Right lung (tissue), 5 donors: Measurements from ENCODE around the gene EGFR. TPM values are rescaled to one million over a fixed set of nuclear protein-coding genes. Genes with fewer than 3 reads are reported as not detected.

Experiments used
- DNase-seq, 2 donors: peaks; one replicate each; pipeline ENCODE4 v3.0.0-alpha.2; 2013
- polyA plus RNA-seq, 5 donors: library from polyadenylated mRNA; unstranded; fragments of 120-200 nt; gene quantifications; one replicate each; pipeline versions ENCODE4 v1.2.1 to v1.2.3, GENCODE V29; 2013; ENCODE audit warnings: inconsistent platforms in 1 of 5, low replicate concordance in 1 of 5; ENCODE audit not compliant: insufficient read length in 5 of 5, insufficient read depth in 1 of 5

EGFR gene
- polyA plus RNA-seq, 5 donors: 37.0 to 55.7 (median 46.3) TPM

DNA sequence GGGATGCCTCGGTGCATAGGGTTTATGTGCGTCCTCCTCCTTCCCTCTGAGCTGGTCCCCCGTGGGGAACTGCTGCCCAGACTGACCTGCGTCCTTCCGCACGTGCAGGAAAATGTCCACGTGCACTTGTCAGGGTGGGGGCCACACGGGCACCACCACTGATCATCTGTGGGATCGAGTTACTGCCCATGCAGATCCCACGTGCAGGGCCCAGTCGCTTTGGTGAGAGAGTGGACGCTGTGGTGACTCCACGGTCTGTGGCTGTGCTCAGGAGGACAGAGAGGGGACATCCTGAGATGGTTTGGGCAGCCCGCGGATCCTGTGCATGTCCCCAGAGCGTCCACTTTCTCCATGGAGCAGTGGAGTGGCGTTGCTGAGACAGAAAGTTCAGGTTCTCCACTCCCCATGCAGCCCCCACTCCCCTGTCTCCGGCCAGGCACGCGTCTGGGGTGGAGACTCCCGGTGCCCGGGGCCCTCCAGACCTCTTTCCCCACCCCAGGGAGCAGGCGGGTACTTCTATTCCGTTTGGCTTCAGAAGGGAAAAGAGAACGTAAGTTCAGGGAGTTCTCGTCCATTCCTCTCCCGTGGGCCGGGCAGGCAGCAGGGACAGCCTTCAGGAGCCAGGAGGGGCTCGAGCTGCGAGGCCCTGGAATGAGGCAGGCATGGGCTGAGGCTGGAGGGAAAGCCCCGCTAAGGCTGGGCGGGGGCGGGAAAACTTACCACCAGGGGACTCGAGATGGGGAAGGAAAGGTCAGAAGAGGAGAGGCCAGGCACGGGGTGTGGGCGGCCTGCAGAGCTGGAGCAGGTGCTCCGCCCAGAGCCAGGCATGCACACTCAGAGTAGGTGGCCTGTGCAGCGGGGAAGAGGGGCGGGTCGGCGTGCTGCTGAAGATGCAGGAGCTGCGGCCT lies 59.9 kb downstream of the EGFR start:
- no peak for DNase-seq

DNA sequence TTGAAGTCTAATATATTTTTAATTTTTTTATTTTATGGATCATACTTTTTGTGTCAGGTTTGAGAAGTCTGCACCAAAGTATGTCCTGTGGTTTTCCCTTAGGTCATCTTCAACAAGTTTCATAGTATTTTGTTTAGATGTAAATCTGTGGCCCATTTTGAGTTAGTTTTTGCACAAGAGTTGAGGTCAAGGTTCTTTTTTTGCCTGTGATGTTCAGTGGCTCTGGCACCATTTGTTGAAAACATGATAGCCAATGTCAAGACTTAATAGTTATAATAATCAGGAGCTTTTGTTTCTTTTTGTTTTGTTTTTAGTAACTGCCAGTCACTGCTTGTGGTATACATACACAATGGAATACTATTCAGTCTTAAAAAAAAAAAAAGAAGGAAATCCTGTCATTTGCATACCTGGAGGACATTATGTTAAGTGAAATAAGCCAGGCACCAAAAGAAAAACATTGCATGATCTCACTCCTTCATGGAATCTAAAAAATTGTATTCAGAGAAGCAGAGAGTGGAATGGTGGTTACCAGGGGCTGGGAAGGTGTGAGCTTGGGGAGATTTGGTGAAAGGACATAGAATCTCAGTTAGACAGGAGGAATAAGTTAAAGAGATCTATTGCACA lies 61.3 kb downstream of the EGFR start:
- DNase-seq: no peak

DNA sequence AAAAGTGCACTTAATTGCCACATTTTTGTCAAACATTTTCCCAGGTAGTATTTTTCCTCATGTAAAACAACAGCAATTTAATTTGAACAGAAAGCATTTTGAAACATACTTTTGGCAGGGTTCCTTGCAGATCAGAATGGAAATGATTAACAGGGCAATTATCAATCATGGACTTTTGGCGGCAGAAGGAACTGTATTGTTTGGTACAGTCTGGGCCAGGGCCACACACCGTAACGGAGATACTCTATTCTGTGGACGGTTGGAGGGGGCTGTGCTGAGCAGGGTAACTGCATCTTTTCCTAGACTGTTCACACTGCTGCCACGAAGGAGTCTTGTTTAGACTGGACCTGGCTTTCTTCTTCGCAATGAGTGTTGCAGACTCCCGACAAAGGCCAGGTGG lies 62.3 kb downstream of the EGFR start:
- no peak for DNase-seq

DNA sequence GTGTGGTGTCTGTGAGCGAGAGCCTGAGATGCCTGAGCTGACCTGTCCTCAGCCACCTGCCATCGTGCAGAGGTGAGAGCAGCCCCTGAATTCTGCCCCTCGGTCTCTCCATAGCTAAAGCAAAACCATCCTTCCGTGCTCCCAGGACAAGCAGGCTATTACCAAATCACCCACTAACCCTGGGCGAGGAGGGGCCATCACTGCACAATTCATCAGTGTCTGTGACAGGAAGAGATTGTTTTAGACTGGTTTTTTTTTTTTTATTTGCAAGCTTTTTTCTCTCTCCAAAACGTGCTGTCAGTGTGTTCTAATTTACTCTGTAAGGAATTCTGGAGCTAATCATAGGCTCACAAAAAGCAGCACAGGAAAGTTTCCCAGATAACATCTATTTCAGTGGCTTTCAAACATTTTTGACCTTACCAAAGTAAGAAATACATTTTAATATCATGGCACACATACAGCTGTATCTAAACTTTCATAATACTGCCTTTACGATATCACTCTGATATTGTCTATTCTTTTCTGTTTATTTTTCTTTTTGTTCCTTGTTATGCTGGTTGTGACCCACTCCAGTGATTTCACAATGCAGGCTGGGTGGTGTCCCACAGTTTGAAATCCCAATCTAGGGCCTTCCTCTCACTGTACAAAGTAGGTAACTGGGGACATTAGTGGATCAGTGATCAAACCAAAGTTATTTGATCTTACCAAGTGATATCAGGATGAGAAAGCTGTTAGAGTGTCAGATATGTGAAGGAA lies 62.8 kb downstream of the EGFR start:
- no peak for DNase-seq

DNA sequence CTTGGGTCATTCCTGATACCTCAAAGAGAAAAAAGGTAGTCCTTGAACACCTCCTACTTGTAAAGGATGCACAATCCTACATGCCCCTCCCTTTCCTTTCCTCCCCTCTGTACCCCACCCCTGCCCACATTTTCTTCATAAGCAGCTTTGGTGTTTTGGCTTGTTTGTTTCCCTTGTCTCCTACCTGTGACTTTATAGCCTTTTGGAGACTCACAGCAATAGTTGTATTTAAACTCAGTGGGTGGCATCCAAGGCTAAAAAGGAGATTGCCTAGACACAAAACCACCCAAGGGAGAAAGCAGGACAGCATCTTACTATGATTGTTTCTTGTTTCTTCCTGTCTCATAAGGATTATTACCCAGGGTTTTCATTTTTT lies 63.4 kb downstream of the EGFR start:
- DNase-seq: no peak

DNA sequence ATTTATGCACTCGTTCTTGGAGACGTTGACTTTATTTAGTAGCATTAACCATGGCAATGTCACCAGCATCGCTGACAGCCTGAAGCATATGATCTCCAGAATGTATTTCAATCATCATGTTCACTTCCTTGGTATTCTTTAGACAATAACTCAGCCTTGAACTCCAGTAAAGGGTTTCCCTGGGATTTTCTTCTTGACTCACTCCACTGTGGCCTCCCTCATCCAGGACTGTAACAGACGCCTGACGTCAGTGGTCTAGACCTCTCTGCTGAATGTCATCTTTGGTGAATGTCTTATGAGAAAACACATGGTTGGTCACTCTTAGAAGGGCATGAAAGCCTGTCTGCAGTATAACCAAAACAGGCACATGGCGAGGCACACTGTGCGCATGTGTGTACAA lies 64.4 kb downstream of the EGFR start:
- DNase-seq: no peak

DNA sequence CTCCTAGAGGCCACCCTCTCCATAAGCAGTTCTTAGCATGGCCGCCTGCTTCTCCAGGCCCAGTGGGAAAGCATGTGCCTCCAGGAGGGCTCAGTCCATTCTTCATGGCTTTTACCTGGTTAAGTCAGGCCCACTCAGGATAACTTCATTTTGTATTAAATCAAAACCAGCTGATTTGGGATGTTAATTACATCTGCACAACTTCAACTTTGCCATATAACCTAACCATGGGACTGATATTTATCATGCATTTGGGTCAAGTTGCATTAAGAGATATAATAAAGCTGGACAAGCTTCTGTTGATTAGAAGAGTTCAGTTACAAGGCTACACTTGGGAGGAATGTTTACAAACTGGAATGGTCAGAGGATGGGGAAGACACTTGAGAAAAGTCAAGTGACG lies 65.5 kb downstream of the EGFR start:
- no peak for DNase-seq

DNA sequence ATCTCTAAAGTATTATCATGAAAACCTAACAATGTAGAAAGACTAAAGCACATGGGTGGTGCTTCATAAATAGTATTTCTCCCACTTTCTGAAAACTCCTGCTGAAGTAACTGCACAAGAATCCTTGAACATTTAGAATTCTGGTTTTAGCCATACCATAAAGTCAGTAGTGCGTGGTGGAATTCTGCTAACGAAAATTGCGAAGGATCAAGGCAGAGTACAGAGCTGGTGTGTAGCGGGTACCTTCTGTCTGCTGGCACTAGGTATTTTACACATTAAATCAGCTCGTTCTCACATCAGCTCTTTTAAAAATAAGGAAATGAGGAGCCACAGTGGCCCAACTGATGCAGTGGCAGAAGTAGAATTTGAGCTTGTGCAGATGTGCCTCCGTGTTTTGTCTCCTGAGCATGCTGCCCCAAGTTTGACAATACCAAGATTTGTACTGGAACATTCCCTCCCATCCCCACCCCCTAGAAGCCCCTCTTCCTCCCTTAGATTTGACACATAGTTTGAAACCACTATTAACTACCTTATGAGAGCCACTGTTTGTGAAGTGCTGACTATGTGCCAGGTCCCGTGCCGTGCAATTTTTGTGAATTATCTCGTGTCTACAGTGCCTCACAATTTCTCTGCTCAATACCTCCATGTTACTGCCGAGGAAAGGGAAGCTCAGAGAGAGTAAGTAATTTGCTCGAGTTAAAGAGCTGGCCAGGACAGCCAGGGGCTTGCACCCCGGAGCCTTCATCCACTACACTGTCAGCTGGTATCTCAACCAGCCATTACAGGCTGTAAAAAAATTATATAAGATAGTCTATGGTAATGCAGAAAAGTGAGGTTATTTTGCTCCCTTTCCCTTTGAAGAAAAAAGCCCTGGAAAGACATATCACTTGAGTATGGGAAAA lies 66.9 kb downstream of the EGFR start:
- DNase-seq: no peak

DNA sequence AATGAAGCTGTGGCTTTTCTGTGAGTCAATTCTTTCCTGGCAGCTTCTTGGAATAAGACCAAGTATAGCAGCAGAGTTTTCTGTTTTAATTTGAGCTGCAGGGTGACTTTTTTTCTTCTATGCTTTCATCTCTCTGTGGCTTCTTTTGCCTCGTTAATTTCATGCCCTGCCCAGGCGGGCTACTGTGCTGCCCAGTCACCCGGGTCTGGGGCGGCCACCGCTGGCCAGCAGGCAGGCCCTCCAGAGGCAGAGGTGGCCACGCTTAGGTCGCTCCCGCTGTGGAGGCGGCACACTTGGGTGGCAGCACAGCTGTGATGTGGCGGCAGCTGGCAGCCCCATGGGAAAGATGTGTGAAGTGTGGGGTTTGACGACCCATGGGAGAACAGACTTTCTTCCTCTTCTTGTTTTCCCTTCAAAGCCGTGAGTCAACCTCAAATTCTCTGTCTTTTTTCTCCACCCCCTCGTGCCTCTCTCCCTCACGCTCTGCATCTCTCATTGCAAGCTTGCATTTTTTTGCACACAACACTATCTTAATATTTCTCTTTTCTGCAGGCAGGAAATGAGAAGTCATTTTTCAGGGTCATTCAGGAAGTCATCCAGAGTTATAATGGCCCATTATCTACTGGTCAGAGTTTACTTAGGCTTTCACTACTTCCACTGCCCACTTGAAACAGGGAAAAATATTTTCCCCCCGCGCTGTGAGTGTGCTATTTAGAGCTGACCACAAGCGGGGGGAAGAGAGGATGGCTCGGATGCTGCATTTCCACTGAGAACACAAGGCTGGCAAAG lies 67.8 kb downstream of the EGFR start:
- peak; percentile 72 to 77 for DNase-seq

DNA sequence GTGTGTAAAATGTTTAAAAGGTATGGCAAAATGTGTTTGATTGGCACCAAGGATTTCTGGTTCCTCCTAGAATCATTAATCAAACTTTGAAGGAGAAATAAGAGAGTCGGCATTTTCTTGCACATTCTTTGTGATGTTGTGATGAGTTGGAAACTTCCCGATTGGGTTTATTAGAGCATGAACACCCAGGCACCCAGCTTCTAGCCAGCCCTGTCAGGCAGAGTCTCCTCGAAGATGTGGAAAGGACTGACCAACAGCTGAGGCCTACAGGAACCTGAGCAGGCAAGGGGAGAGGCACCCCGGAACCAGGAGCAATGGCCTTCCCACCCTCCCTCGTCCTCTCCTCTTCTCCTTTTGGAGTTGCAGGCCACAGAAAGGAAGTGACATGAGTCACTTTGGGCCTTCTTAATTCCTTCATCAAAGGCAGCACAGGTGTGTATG lies 68.7 kb downstream of the EGFR start:
- DNase-seq: no peak

DNA sequence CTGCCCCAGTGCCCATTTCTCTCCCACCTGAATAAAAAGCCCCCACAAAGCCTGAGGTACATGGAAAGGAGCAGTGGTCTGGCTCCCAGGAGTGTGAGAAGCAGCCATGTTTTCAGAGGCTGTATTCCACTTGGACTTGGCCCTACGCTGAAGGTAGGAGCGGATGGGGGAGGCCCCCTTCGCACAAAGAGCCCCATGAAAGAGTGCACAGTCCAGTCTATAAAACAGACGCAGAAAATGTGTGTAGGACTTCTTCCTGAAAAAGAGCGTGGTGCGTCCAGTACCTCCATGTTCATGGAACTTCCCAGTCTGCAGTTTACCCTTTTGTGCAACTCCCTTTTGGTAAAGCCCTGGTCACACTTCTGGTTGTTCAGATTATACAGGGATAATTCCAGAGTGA lies 69.3 kb downstream of the EGFR start:
- no peak for DNase-seq

DNA sequence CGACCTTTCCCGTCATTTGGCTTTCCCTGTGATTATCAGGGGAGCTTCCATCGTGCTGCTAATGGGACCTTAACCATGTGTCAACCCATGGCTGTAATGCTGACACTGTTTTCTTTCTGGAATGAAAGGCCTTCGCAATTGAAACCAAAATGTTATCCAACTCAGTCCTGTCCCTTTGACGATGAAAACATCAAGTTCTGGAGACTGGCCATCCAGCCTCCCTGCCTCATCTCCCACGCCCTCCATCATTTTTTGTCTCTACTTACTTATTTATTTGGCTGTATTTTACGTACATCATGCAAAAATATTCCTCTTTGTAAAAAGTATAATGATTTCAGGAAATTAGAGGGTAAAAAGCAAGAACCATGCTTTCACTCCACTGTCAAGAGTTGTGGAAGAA lies 69.8 kb downstream of the EGFR start:
- no peak for DNase-seq

DNA sequence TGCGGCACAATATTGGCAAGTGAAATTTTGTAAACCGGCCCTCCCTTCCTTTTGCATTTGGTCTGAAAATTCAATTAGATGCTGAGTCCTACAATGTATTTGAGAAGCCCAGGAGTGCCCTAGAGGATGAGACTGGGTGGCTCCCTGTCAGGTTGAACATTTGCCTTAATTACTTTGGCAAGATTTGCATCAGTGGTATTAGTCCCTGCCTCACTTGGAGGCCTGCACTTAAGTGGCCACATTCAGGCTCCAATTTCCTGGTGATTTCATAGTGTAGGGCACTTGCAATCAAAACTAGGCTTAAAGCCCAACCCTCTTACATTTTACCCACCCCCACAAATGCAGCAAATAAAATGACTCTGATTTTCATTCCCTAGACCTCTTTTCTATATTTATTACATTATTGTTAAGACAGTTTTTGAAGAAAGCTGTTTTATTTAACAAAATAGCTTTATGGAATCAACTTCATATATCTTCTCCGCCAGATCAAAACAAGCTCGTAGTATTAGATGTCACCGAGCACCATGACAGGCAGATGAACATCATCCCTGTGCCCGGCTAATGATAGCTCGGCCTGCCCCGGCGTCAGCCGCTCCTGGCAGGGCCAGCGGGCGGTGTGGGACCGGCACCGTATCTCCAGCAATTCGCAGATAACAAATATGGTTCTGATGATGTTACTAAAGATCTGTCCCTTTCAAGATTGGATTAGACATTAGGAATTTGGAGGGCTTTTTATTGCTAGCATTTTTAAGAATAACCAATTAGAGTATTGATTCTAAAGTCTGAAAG lies 73.6 kb downstream of the EGFR start:
- DNase-seq: no peak

DNA sequence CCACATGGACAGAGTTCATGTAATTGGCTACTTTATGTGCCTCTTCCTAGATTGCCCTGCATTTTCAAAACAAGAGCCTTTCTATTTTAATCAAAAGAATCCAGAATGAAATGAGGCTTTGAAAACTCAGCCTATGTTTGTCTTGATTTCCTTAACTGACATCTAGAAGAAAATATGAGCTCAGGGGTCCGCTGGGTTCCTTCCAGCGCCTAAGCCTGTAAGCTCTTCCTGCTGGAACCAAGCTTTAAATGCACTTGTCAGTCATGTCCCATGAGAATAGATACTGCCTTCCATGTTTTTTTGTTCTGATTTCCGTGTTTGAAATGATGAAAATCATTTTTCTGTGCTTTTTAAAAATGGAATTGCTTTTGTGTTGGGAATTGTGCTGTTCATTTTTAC lies 74.2 kb downstream of the EGFR start:
- DNase-seq: no peak

DNA sequence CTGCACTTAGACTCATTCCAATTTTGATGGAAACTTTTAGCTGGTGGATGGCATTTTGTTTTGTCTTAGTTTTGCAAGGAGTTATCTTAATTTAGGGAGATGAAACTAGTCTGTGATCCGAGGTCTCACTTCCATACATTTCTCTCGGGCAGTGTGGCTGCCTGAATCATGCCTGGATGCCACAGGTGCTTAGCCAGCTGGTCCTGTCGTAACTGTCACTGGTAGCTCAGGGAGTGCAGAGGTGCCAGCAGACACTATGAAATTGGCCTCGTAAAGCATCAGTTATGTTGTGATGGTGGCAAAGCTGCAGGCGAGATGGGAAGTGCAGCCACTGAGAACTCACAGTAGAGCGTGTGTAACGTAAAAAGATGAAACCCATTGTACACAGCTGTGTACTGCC lies 74.9 kb downstream of the EGFR start:
- DNase-seq: no peak

DNA sequence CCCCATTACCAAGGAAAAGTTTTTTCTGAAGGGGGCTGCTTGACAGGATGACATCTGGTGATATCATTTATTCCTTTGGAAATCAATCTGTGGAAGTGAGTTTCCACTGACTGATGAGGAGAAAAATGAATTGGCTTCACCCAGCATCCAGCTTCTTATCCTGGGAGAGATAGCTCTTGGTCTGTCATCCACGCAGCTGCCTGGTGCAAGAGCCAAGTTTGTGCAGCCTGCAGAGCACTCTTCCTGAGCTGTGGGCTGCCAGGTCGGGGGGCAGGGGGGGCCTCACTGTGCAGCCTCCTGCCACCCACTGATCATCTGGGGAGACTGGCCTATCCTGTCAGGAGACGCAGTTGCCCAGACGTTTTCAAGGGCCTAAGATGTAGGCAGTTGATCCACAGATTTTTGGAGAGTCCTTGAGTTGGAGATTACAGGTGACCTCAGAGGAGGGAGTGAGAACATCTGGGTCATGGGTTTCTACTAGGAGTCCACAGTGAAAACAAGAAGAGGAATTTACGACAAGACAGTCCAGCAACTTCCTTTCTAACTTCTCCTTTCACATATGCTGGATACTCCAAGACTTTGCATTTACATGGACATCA lies 75.4 kb downstream of the EGFR start:
- no peak for DNase-seq

DNA sequence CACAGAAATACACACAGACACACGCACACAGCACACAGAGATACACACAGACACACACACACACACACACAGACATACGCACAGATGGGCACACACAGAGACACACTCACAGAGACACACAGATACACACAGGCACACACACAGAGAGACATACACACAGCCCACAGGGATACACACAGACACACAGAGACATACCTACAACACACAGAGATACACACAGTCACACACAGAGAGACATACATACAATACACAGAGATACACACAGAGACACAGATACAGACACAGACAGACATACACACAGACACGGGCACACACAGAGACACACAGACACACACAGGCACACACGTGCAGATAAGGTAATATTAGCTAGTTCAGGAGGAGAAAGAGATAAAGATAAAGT lies 76.9 kb downstream of the EGFR start:
- DNase-seq: no peak

DNA sequence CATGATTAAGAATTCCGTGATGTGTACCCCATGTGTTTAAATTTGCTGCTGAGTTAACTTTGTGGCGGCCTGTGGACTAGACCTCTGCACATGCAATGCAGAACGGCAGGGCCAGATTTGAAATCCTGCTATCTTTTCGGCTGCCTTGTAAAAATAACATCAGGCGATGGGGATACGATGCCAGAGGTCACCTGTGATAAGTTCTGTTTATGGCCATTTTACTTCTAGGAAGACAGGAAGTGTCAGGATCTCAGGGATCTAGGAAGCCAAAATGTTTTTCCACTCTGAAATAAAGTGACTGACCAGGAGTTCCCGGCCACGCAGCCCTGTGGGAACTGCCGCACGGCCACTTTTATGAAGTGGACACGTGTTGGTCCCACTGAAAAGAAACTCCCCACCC lies 77.5 kb downstream of the EGFR start:
- no peak for DNase-seq

DNA sequence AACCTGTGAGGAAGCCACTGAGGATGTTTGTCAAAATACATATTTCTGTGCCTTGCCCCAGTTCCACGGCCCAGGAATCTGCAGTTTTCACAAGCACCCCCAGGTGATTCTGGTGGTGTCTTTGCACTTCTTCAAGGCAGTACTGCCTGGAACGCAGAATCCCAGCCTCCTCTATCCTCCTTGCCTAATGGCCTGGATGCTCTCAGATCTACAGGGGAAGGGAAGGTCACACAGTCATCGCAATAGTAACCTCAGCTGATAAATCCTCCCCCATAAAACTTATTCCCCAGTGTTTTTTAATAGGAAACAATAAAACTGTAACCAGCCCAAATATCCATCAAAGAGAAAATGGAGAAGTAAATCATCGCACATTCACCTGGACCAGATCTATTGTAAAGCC lies 78.3 kb downstream of the EGFR start:
- DNase-seq: no peak
